ENCODE results near the gene RANBP3.
A peak's percentile ranks its signal among the peaks of the same experiment; 100 is the strongest.

The RANBP3 gene

DNA sequence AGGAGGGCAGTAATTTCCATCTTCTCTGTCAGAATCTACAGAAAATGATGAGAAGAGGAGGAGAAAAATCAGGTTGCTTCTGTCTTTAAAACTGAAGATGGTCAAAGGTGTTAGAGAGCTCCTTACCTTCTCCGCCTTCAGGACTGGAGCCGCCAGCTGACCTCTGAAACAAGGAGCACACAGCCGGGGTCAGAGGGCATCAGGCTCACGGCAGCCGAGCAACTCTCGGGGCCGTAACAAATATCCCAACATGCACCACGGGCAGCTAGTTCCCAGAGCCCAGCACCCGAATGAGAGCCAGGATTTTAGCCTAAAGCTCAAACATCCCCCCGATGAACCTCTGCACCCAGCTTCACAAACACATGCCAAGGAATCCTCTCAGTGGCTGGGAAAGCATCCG lies 36.3 kb downstream of the RANBP3 start (continued):
- TF ChIP-seq, protein P1, sequence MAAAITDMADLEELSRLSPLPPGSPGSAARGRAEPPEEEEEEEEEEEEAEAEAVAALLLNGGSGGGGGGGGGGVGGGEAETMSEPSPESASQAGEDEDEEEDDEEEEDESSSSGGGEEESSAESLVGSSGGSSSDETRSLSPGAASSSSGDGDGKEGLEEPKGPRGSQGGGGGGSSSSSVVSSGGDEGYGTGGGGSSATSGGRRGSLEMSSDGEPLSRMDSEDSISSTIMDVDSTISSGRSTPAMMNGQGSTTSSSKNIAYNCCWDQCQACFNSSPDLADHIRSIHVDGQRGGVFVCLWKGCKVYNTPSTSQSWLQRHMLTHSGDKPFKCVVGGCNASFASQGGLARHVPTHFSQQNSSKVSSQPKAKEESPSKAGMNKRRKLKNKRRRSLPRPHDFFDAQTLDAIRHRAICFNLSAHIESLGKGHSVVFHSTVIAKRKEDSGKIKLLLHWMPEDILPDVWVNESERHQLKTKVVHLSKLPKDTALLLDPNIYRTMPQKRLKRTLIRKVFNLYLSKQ (tag by site-specific recombination; IDR thresholded peaks at IDR 0.05; ENCODE audit: borderline replicate concordance): no peak
- TF ChIP-seq ZNF211 (tag by site-specific recombination; IDR thresholded peaks at IDR 0.05; ENCODE audit: low read depth) (no peak), ZNF791 (tag by site-specific recombination; IDR thresholded peaks at IDR 0.05) (no peak), ZNF184 (tag by site-specific recombination; IDR thresholded peaks at IDR 0.05) (no peak)
- TF ChIP-seq, protein P2, sequence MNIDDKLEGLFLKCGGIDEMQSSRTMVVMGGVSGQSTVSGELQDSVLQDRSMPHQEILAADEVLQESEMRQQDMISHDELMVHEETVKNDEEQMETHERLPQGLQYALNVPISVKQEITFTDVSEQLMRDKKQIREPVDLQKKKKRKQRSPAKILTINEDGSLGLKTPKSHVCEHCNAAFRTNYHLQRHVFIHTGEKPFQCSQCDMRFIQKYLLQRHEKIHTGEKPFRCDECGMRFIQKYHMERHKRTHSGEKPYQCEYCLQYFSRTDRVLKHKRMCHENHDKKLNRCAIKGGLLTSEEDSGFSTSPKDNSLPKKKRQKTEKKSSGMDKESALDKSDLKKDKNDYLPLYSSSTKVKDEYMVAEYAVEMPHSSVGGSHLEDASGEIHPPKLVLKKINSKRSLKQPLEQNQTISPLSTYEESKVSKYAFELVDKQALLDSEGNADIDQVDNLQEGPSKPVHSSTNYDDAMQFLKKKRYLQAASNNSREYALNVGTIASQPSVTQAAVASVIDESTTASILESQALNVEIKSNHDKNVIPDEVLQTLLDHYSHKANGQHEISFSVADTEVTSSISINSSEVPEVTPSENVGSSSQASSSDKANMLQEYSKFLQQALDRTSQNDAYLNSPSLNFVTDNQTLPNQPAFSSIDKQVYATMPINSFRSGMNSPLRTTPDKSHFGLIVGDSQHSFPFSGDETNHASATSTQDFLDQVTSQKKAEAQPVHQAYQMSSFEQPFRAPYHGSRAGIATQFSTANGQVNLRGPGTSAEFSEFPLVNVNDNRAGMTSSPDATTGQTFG (tag by site-specific recombination; IDR thresholded peaks at IDR 0.05; ENCODE audit: borderline replicate concordance): no peak

DNA sequence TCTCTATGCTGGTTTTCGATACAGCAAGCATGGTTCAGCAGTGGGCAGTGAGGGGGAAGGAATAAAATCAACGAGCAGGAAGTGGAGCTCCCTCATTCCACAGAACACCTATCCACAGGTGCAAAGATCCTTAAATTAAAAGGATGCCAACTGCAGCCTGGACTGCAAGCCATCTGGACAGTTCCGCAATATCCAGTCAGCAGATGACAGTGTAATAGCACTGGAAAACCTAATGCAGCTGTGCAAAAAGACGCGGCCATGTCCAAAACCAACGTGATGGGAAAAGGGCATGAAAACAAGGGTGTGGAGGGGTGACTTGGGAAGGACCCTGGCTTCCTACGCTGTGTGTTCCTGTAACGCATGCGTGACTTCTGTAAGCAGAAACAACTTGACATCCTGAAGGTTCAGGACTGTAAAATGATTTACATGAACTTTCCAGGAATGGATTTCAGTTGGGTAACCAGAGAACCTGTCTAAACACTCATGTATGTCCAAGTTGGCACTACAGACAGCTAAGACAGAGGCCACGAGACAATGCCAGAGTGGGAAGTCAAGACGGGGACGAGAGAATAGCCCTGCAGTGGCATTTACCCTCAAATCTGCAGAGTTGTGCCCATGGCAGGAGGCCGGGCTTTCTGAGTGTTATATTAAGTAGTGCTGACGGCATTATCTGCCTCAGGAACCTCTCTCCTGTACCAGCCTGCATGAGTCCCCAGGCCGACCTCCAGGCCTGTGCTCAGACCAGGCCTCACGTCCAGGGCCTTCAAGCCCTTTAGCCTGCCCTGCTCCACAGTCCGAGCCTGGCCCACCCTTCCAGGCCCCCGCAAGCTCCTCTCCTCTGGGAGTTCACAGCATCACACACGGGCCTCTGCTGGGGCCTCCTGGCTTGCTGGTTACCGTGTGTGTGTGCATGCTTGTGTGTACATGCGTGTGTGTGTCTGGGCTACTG lies 37.4 kb downstream of the RANBP3 start:
- no peaks in the 10 kb centered on the region for H3K9me3 ChIP-seq (ENCODE audit: control insufficient read depth, insufficient read depth, low read depth, low read length)
- CTCF ChIA-PET: interaction anchor here (2.8 kb wide), 1 partner anchor 27 kb away, joined by 8 read pairs; no protein-coding TSS in a partner anchor
- TF ChIP-seq ZNF324 (tag by site-specific recombination; IDR thresholded peaks at IDR 0.05) (no peak), ZNF155 (tag by site-specific recombination; IDR thresholded peaks at IDR 0.05) (no peak), ZFP41 (tag by site-specific recombination; IDR thresholded peaks at IDR 0.05; ENCODE audit: borderline replicate concordance) (no peak), ZNF239 (tag by site-specific recombination; IDR thresholded peaks at IDR 0.05) (no peak), ZBTB48 (tag by site-specific recombination; IDR thresholded peaks at IDR 0.05) (no peak)
- TF ChIP-seq, protein P3, sequence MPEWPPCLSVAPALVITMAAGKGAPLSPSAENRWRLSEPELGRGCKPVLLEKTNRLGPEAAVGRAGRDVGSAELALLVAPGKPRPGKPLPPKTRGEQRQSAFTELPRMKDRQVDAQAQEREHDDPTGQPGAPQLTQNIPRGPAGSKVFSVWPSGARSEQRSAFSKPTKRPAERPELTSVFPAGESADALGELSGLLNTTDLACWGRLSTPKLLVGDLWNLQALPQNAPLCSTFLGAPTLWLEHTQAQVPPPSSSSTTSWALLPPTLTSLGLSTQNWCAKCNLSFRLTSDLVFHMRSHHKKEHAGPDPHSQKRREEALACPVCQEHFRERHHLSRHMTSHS (tag by site-specific recombination; IDR thresholded peaks at IDR 0.05): no peak
- POLR2A ChIA-PET: no interaction called here
- H3K27ac ChIP-seq (ENCODE audit: extremely low read depth, low read depth, low read length): no peak overlapping the region
- H3K36me3 ChIP-seq (ENCODE audit: control insufficient read depth in 2 of 2, insufficient read depth in 1 of 2, low read length in 2 of 2): peaks cover 0 to 52% of the 10 kb centered on the region in 2 experiments; a peak in 2 of 3 replicates
- peaks cover 5% of the 10 kb centered on the region; the same call in 1 of the 2 replicates for H3K4me1 ChIP-seq (ENCODE audit: control insufficient read depth, insufficient read depth, low read length)
- no peak overlapping the region for H3K4me3 ChIP-seq (ENCODE audit: low read depth, low read length)

DNA sequence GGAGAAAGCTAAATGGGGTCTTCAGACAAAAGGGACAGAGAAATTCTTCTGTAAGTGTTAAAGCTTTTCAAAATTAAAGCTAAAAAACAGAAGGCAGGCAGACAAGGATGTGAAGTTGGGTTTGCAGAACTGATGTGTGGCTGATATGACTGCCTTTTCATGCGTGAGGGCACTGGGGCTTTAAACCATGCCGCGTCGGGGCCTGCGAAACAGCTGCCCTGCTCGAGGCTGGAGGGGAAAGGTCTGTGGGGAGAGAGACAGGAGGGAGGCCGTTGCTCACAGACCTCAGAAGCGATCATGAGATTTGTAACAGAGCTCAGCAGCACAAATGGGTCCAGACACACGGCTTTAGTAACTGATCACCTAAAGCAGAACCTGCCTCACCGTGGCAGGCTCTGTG lies 40.4 kb downstream of the RANBP3 start:
- POLR2A ChIA-PET: no interaction called here
- Histone ChIP-seq H3K27ac (ENCODE audit: extremely low read depth, low read depth, low read length) (no peak overlapping the region), H3K4me1 (ENCODE audit: control insufficient read depth, insufficient read depth, low read length) (peaks cover 4% of the 10 kb centered on the region; the same call in 1 of the 2 replicates), H3K4me3 (ENCODE audit: low read depth, low read length) (no peak overlapping the region), H3K9me3 (ENCODE audit: control insufficient read depth, insufficient read depth, low read depth, low read length) (no peaks in the 10 kb centered on the region), H3K36me3 (ENCODE audit: control insufficient read depth in 2 of 2, insufficient read depth in 1 of 2, low read length in 2 of 2) (peaks cover 0 to 66% of the 10 kb centered on the region in 2 experiments; a peak in 2 of 3 replicates)
- CTCF ChIA-PET: interaction anchor here (0.6 to 1.3 kb wide), 4 partner anchors 30 to 147 kb away, joined by 3 to 7 read pairs (median 4); no protein-coding TSS in a partner anchor
- 0 out of 2 replicates have a peak, but pooled peaks have one; percentile 10 for TF ChIP-seq ZNF600 (tag by site-specific recombination; IDR thresholded peaks at IDR 0.05)
- TF ChIP-seq, protein P4, sequence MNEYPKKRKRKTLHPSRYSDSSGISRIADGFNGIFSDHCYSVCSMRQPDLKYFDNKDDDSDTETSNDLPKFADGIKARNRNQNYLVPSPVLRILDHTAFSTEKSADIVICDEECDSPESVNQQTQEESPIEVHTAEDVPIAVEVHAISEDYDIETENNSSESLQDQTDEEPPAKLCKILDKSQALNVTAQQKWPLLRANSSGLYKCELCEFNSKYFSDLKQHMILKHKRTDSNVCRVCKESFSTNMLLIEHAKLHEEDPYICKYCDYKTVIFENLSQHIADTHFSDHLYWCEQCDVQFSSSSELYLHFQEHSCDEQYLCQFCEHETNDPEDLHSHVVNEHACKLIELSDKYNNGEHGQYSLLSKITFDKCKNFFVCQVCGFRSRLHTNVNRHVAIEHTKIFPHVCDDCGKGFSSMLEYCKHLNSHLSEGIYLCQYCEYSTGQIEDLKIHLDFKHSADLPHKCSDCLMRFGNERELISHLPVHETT (tag by site-specific recombination; IDR thresholded peaks at IDR 0.05): no peak
